K562 (cell line): Measurements from ENCODE around the gene RUFY2. TPM values are rescaled to one million over a fixed set of nuclear protein-coding genes. Genes with fewer than 3 reads are reported as not detected.

Source experiments
- BACH1 ChIP-seq: fragments of 200-800 bp; sonication (Bioruptor generic); IDR thresholded peaks from 2 replicates; pipeline ENCODE4 v1.6.1; 2016; ENCODE audit warnings: missing genetic modification characterization, missing compliant biosample characterization
- GATA2 ChIP-seq: sonication (generic); formaldehyde crosslinking; IDR thresholded peaks from 2 replicates; pipeline ENCODE4 v1.4.0; 2020; ENCODE audit warnings: mild to moderate bottlenecking, missing genetic modification reagents
- GATAD2A ChIP-seq: fragments of 450-650 bp; IDR thresholded peaks from 2 replicates; pipeline ENCODE4 v1.6.1; 2017
- IRF2 ChIP-seq: sonication (generic); formaldehyde crosslinking; IDR thresholded peaks from 2 replicates; pipeline ENCODE4 v1.8.1; 2022; ENCODE audit warnings: mild to moderate bottlenecking, missing genetic modification reagents
- KAT7 ChIP-seq: sonication (generic); formaldehyde crosslinking; IDR thresholded peaks from 2 replicates; pipeline ENCODE4 v1.8.0; 2022; ENCODE audit warnings: missing genetic modification reagents, mild to moderate bottlenecking, borderline replicate concordance
- MEIS2 ChIP-seq: fragments of 450-650 bp; IDR thresholded peaks from 2 replicates; pipeline ENCODE4 v1.6.1; 2014; ENCODE audit warnings: mild to moderate bottlenecking; ENCODE audit not compliant: partially characterized antibody
- SRSF7 ChIP-seq: fragments of 200-400 bp; formaldehyde crosslinking; optimal IDR thresholded peaks from 2 replicates; pipeline ENCODE3; 2017; ENCODE audit warnings: mild to moderate bottlenecking, low read depth, low read length
- ZNF197 ChIP-seq: fragments of 200-800 bp; sonication (Bioruptor generic); IDR thresholded peaks from 2 replicates; pipeline ENCODE4 v1.6.1; 2016; ENCODE audit warnings: low read depth, missing genetic modification characterization, missing compliant biosample characterization
- polyA plus RNA-seq, 8 experiments: library from polyadenylated mRNA; depleted of rRNA in 4 of 8; stranded (reverse) in 5 of 8; unstranded in 3 of 8; fragments of >200 nt; fragmentation: Nextera tagmentation in 2 of 8; fragmentation: Illumina TruSeq in 1 of 8; extraction: Ambion mirVana in 2 of 8; extraction: Trizol in 1 of 8; gene quantifications; 2 replicates each; pipeline versions ENCODE4 v1.2.1 to v1.2.3, GENCODE V29; 2011 to 2014; ENCODE audit warnings: inconsistent platforms in 1 of 8, missing spikeins in 1 of 8
- total RNA-seq, 7 experiments: library from RNA; depleted of rRNA in 6 of 7; stranded (reverse); fragments of >200 nt in 6 of 7; fragmentation: Illumina TruSeq in 2 of 7; extraction: Trizol in 2 of 7; gene quantifications; 2 replicates each; pipeline versions ENCODE4 v1.2.1 to v1.2.3, GENCODE V29; 2011 to 2021; ENCODE audit warnings: low replicate concordance in 1 of 7
- TF ChIP-seq, protein P1 (sequence below), 2 experiments: fragments of 450-650 bp in 1 of 2; IDR thresholded peaks; 2 replicates each; pipeline ENCODE4 v1.6.1; 2011 to 2017; ENCODE audit warnings: low read depth in 2 of 2, antibody characterized with exemption in 1 of 2, borderline replicate concordance in 1 of 2, low read length in 1 of 2, mild to moderate bottlenecking in 1 of 2, mixed read lengths in 1 of 2; ENCODE audit not compliant: control insufficient read depth in 1 of 2
- TF ChIP-seq, protein P2 (sequence below): sonication (generic); formaldehyde crosslinking; IDR thresholded peaks from 2 replicates; pipeline ENCODE4 v1.8.1; 2023; ENCODE audit warnings: mild to moderate bottlenecking, missing genetic modification reagents, moderate library complexity
- TF ChIP-seq, protein P3 (sequence below), 2 experiments: fragments of 450-650 bp in 1 of 2; sonication (generic) in 1 of 2; formaldehyde crosslinking in 1 of 2; IDR thresholded peaks; 2 replicates each; pipeline versions ENCODE4 v1.7.1 to v1.9.0; 2016 to 2022; ENCODE audit warnings: inconsistent platforms in 1 of 2, mild to moderate bottlenecking in 1 of 2, missing genetic modification reagents in 1 of 2
- TF ChIP-seq, protein P4 (sequence below): sonication (generic); formaldehyde crosslinking; IDR thresholded peaks from 2 replicates; pipeline ENCODE4 v1.5.0; 2020; ENCODE audit warnings: missing genetic modification reagents

Gene RUFY2
- total and polyA plus RNA-seq, 9 of the 15 experiments (the other 6 are each of a cell fraction or from before 2014, with no cell fraction given) = 3.7 to 20.1 (median 12.6) TPM

DNA sequence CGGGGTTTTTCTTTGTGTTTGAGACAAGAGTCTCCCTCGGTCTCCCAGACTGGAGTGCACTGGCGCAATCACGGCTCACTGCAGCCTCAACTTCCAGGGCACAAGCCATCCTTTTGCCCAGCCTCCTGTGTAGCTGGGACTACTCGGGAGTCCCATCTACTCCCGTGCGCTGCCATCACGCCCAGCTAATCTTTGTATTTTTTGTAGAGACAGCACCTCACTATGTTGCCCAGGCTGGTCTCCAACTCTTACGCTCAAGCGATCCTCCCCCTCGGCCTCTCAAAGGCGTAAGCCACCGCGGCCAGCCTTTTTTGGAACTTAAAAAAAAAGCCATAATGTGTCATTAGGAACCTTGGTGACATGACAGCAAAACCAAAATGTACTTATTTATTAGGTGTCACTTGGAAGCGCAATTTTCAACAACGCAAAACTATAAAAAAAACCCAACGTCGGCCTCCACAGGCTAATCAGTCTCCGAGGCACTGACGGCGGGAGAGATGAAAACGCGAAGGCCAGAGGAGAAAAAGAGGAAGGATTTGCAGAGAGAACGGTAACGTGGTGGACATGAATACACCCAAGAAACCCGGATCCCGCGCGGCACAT lies 76.1 kb downstream of the RUFY2 start (continued):
- TF ChIP-seq, protein P1, sequence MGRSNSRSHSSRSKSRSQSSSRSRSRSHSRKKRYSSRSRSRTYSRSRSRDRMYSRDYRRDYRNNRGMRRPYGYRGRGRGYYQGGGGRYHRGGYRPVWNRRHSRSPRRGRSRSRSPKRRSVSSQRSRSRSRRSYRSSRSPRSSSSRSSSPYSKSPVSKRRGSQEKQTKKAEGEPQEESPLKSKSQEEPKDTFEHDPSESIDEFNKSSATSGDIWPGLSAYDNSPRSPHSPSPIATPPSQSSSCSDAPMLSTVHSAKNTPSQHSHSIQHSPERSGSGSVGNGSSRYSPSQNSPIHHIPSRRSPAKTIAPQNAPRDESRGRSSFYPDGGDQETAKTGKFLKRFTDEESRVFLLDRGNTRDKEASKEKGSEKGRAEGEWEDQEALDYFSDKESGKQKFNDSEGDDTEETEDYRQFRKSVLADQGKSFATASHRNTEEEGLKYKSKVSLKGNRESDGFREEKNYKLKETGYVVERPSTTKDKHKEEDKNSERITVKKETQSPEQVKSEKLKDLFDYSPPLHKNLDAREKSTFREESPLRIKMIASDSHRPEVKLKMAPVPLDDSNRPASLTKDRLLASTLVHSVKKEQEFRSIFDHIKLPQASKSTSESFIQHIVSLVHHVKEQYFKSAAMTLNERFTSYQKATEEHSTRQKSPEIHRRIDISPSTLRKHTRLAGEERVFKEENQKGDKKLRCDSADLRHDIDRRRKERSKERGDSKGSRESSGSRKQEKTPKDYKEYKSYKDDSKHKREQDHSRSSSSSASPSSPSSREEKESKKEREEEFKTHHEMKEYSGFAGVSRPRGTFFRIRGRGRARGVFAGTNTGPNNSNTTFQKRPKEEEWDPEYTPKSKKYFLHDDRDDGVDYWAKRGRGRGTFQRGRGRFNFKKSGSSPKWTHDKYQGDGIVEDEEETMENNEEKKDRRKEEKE (IDR thresholded peaks at IDR 0.05; ENCODE audit: borderline replicate concordance in 1 of 2, control insufficient read depth in 1 of 2, low read depth in 2 of 2, low read length in 1 of 2) = no peak
- 0 out of 2 replicates have a peak, but pooled peaks have one; percentile 94 for TF ChIP-seq KAT7
- TF ChIP-seq BACH1 (tag) = 0 out of 2 replicates have a peak, but pooled peaks have one; percentile 18
- no peak for TF ChIP-seq SRSF7
- no peak for TF ChIP-seq MEIS2
- TF ChIP-seq, protein P2, sequence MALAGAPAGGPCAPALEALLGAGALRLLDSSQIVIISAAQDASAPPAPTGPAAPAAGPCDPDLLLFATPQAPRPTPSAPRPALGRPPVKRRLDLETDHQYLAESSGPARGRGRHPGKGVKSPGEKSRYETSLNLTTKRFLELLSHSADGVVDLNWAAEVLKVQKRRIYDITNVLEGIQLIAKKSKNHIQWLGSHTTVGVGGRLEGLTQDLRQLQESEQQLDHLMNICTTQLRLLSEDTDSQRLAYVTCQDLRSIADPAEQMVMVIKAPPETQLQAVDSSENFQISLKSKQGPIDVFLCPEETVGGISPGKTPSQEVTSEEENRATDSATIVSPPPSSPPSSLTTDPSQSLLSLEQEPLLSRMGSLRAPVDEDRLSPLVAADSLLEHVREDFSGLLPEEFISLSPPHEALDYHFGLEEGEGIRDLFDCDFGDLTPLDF (CRISPR knock-in tag) = peak; percentile 42; the same call in 1 of the 2 replicates
- TF ChIP-seq, protein P3, sequence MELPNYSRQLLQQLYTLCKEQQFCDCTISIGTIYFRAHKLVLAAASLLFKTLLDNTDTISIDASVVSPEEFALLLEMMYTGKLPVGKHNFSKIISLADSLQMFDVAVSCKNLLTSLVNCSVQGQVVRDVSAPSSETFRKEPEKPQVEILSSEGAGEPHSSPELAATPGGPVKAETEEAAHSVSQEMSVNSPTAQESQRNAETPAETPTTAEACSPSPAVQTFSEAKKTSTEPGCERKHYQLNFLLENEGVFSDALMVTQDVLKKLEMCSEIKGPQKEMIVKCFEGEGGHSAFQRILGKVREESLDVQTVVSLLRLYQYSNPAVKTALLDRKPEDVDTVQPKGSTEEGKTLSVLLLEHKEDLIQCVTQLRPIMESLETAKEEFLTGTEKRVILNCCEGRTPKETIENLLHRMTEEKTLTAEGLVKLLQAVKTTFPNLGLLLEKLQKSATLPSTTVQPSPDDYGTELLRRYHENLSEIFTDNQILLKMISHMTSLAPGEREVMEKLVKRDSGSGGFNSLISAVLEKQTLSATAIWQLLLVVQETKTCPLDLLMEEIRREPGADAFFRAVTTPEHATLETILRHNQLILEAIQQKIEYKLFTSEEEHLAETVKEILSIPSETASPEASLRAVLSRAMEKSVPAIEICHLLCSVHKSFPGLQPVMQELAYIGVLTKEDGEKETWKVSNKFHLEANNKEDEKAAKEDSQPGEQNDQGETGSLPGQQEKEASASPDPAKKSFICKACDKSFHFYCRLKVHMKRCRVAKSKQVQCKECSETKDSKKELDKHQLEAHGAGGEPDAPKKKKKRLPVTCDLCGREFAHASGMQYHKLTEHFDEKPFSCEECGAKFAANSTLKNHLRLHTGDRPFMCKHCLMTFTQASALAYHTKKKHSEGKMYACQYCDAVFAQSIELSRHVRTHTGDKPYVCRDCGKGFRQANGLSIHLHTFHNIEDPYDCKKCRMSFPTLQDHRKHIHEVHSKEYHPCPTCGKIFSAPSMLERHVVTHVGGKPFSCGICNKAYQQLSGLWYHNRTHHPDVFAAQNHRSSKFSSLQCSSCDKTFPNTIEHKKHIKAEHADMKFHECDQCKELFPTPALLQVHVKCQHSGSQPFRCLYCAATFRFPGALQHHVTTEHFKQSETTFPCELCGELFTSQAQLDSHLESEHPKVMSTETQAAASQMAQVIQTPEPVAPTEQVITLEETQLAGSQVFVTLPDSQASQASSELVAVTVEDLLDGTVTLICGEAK (IDR thresholded peaks at IDR 0.05) = peak; percentile 56; the same call in 1 of the 2 replicates
- TF ChIP-seq, protein P3 (CRISPR knock-in tag; IDR thresholded peaks at IDR 0.05) = no peak
- no peak for TF ChIP-seq IRF2
- TF ChIP-seq GATAD2A = 0 out of 2 replicates have a peak, but pooled peaks have one; percentile 10
- TF ChIP-seq ZNF197 (CRISPR knock-in tag) = 0 out of 2 replicates have a peak, but pooled peaks have one; percentile 4
- no peak for TF ChIP-seq GATA2 (CRISPR knock-in tag)
- TF ChIP-seq, protein P4, sequence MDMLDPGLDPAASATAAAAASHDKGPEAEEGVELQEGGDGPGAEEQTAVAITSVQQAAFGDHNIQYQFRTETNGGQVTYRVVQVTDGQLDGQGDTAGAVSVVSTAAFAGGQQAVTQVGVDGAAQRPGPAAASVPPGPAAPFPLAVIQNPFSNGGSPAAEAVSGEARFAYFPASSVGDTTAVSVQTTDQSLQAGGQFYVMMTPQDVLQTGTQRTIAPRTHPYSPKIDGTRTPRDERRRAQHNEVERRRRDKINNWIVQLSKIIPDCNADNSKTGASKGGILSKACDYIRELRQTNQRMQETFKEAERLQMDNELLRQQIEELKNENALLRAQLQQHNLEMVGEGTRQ (CRISPR knock-in tag) = no peak
